Measurements from ENCODE around the gene CHRNA10. TPM values are rescaled to one million over a fixed set of nuclear protein-coding genes. Genes with fewer than 3 reads are reported as not detected.

CHRNA10 gene
- total RNA-seq, 1 experiment from 2014 or later, result 2.1 TPM

- TF ChIP-seq EZH2 (IDR thresholded peaks at IDR 0.05; ENCODE audit: borderline replicate concordance, low read depth, low read length, poor library complexity, severe bottlenecking) (no peak), CTCF (conservative IDR thresholded peaks at IDR 0.05; ENCODE audit: low read depth, low read length) (no peak)
- Histone ChIP-seq H3K4me1 (ENCODE audit: insufficient read depth, low read length, poor library complexity, severe bottlenecking) (no peaks in the 10 kb centered on the region), H3K27me3 (replicated peaks; ENCODE audit: insufficient read depth, low read depth, low read length, poor library complexity) (no peaks in the 10 kb centered on the region), H3K36me3 (ENCODE audit: insufficient read depth, low read length, poor library complexity, severe bottlenecking) (peaks cover 79% of the 10 kb centered on the region), H3K9me3 (ENCODE audit: low read depth, low read length, poor library complexity, severe bottlenecking) (no peaks in the 10 kb centered on the region), H3K27ac (ENCODE audit: low read depth, low read length, poor library complexity, severe bottlenecking) (no peak overlapping the region), H3K4me3 (ENCODE audit: low read depth, low read length, poor library complexity, severe bottlenecking) (no peak overlapping the region)
- ChIA-PET POLR2A (ENCODE audit: low non-redundant PET) (no interaction called here), CTCF (no interaction called here)
- intact Hi-C loops (cut with micrococcal nuclease; ENCODE audit: unreplicated experiment), result no loop called here
- BruUV-seq (replicated peaks), result no TSS peak
- DNase-seq (ENCODE audit: low spot score), result no peak
These were observed 11.9 kb upstream of the CHRNA10 start for GRCh38 chr11:3683039-3683438.

GRCh38 chr11:3679077-3679476 lies 7.9 kb upstream of the CHRNA10 start:
- CTCF ChIA-PET, result no interaction called here
- POLR2A ChIA-PET (ENCODE audit: low non-redundant PET), result no interaction called here
- H3K4me3 ChIP-seq (ENCODE audit: low read depth, low read length, poor library complexity, severe bottlenecking), result no peak overlapping the region
- H3K27me3 ChIP-seq (replicated peaks; ENCODE audit: insufficient read depth, low read depth, low read length, poor library complexity), result no peaks in the 10 kb centered on the region
- BruUV-seq (replicated peaks), result no TSS peak
- H3K9me3 ChIP-seq (ENCODE audit: low read depth, low read length, poor library complexity, severe bottlenecking), result no peaks in the 10 kb centered on the region
- intact Hi-C loops (cut with micrococcal nuclease; ENCODE audit: unreplicated experiment), result no loop called here
- no peak overlapping the region for H3K27ac ChIP-seq (ENCODE audit: low read depth, low read length, poor library complexity, severe bottlenecking)
- H3K4me1 ChIP-seq (ENCODE audit: insufficient read depth, low read length, poor library complexity, severe bottlenecking), result no peaks in the 10 kb centered on the region
- TF ChIP-seq EZH2 (IDR thresholded peaks at IDR 0.05; ENCODE audit: borderline replicate concordance, low read depth, low read length, poor library complexity, severe bottlenecking), result no peak
- no peak for TF ChIP-seq CTCF (conservative IDR thresholded peaks at IDR 0.05; ENCODE audit: low read depth, low read length)
- peaks cover 83% of the 10 kb centered on the region for H3K36me3 ChIP-seq (ENCODE audit: insufficient read depth, low read length, poor library complexity, severe bottlenecking)
- DNase-seq (ENCODE audit: low spot score), result no peak

- no peak overlapping the region for H3K27ac ChIP-seq (ENCODE audit: low read depth, low read length, poor library complexity, severe bottlenecking)
- BruUV-seq (replicated peaks), result no TSS peak
- no peaks in the 10 kb centered on the region for H3K4me1 ChIP-seq (ENCODE audit: insufficient read depth, low read length, poor library complexity, severe bottlenecking)
- TF ChIP-seq CTCF (conservative IDR thresholded peaks at IDR 0.05; ENCODE audit: low read depth, low read length) (no peak), EZH2 (IDR thresholded peaks at IDR 0.05; ENCODE audit: borderline replicate concordance, low read depth, low read length, poor library complexity, severe bottlenecking) (no peak)
- H3K36me3 ChIP-seq (ENCODE audit: insufficient read depth, low read length, poor library complexity, severe bottlenecking), result peaks cover 68% of the 10 kb centered on the region
- intact Hi-C loops (cut with micrococcal nuclease; ENCODE audit: unreplicated experiment), result no loop called here
- H3K9me3 ChIP-seq (ENCODE audit: low read depth, low read length, poor library complexity, severe bottlenecking), result no peaks in the 10 kb centered on the region
- no peak for DNase-seq (ENCODE audit: low spot score)
- CTCF ChIA-PET, result no interaction called here
- POLR2A ChIA-PET (ENCODE audit: low non-redundant PET), result no interaction called here
- H3K27me3 ChIP-seq (replicated peaks; ENCODE audit: insufficient read depth, low read depth, low read length, poor library complexity), result no peaks in the 10 kb centered on the region
- H3K4me3 ChIP-seq (ENCODE audit: low read depth, low read length, poor library complexity, severe bottlenecking), result no peak overlapping the region
These were observed 4.8 kb upstream of the CHRNA10 start for GRCh38 chr11:3675971-3676370.
